Measurements from ENCODE around the gene TRPM5. TPM values are rescaled to one million over a fixed set of nuclear protein-coding genes. Genes with fewer than 3 reads are reported as not detected.

The TRPM5 gene
- polyA plus RNA-seq, 3 donors from 2014 or later, result not detected

- peaks cover 20 to 24% of the 10 kb centered on the region in 2 donors for H3K4me1 Mint-ChIP-seq
- H3K36me3 Mint-ChIP-seq, result peaks cover 4 to 14% (median 5%) of the 10 kb centered on the region in 3 donors
- peaks cover 6 to 15% (median 9%) of the 10 kb centered on the region in 3 donors for H3K27me3 Mint-ChIP-seq (ENCODE audit: low read depth in 3 of 3)
- peak overlapping the region; percentile 91 to 93 (median 92) for H3K4me3 Mint-ChIP-seq
- DNase-seq, result no peak
- no peaks in the 10 kb centered on the region for H3K9me3 Mint-ChIP-seq
- H3K27ac Mint-ChIP-seq, result peak overlapping the region; percentile 88 to 94 (median 92)
These were observed 43.4 kb downstream of the TRPM5 start for GRCh38 chr11:2400762-2401435.

- peak within 1 kb of the TSS; percentile 91 to 93 (median 92) for H3K4me3 Mint-ChIP-seq
- H3K27me3 Mint-ChIP-seq (ENCODE audit: low read depth in 3 of 3), result peaks cover 6 to 15% (median 9%) of the 10 kb centered on the region in 3 donors
- peaks cover 20 to 24% of the 10 kb centered on the region in 2 donors for H3K4me1 Mint-ChIP-seq
- H3K9me3 Mint-ChIP-seq, result no peaks in the 10 kb centered on the region
- peak; percentile 100 for DNase-seq
- peak within 1 kb of the TSS; percentile 88 to 94 (median 92) for H3K27ac Mint-ChIP-seq
- peaks cover 4 to 14% (median 5%) of the 10 kb centered on the region in 3 donors for H3K36me3 Mint-ChIP-seq
These were observed 44.1 kb downstream of the TRPM5 start, which contains the start of gene TSSC4 for GRCh38 chr11:2400069-2400761. TSS of gene TSSC4 (plus strand) at chr11:2400750. CDS start at chr11:2402634, 1,884 bp downstream.

GRCh38 chr11:2399488-2400068 lies 44.7 kb downstream of the TRPM5 start:
- H3K27me3 Mint-ChIP-seq (ENCODE audit: low read depth in 3 of 3), result peaks cover 6 to 15% (median 9%) of the 10 kb centered on the region in 3 donors
- H3K36me3 Mint-ChIP-seq, result peaks cover 4 to 14% (median 5%) of the 10 kb centered on the region in 3 donors
- peak overlapping the region; percentile 86 to 94 (median 91) for H3K27ac Mint-ChIP-seq
- DNase-seq, result no peak
- peaks cover 25 to 28% of the 10 kb centered on the region in 2 donors for H3K4me1 Mint-ChIP-seq
- no peaks in the 10 kb centered on the region for H3K9me3 Mint-ChIP-seq
- peak overlapping the region; percentile 91 to 93 (median 92) for H3K4me3 Mint-ChIP-seq

DNA sequence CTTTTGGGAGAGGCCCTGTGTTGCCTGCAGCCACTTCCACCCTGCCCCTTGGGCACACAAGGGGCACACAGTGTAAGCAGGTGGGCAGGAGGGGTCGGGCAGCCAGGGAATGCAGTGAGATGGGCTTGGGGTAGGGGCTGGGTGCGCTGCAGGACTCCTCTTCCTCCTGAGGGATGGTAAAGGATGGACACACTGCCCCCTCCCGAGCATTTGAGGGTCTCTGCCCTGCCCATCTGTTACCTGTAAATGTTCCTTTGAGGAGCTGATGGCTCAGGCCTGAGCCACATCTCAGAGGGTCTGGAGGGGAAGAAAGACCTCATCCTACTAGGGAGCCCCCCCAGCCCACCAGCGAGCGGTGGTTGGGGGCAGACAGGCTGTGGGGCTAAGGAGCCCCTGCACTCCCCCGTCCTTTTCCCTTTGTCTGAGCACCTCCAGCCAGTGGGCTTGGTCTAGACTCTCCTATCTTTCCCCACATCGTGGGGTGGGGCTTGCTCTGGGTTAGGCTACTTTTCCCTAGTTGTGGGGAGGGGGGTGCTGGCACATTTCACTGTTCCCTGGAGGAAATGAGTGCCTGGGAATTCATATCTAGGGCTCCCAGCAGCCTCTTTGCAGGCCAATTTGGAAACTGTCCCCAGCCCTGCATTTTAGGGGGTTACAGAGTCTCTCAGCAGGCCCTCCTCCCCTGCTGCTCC lies 45.5 kb downstream of the TRPM5 start:
- peaks cover 27 to 29% of the 10 kb centered on the region in 2 donors for H3K4me1 Mint-ChIP-seq
- H3K9me3 Mint-ChIP-seq, result no peaks in the 10 kb centered on the region
- H3K4me3 Mint-ChIP-seq, result peak overlapping the region; percentile 45 to 93 (median 92)
- DNase-seq, result no peak
- peaks cover 4 to 14% (median 5%) of the 10 kb centered on the region in 3 donors for H3K36me3 Mint-ChIP-seq
- peaks cover 6 to 13% (median 8%) of the 10 kb centered on the region in 3 donors for H3K27me3 Mint-ChIP-seq (ENCODE audit: low read depth in 3 of 3)
- H3K27ac Mint-ChIP-seq, result peak overlapping the region; percentile 86 to 94 (median 91)

GRCh38 chr11:2397005-2397404 lies 47.3 kb downstream of the TRPM5 start:
- Mint-ChIP-seq H3K36me3 (peaks cover 4 to 11% (median 5%) of the 10 kb centered on the region in 3 donors), H3K4me1 (peaks cover 20 to 26% of the 10 kb centered on the region in 2 donors), H3K9me3 (no peaks in the 10 kb centered on the region), H3K4me3 (no peak overlapping the region), H3K27me3 (ENCODE audit: low read depth in 3 of 3) (peaks cover 6 to 13% (median 8%) of the 10 kb centered on the region in 3 donors), H3K27ac (peak overlapping the region in 4 of 6 donors; percentile 43 to 87 (median 68))
- no peak for DNase-seq

- H3K27me3 Mint-ChIP-seq (ENCODE audit: low read depth in 3 of 3), result peaks cover 6 to 12% (median 8%) of the 10 kb centered on the region in 3 donors
- H3K36me3 Mint-ChIP-seq, result peaks cover 4 to 11% (median 5%) of the 10 kb centered on the region in 3 donors
- no peak overlapping the region for H3K4me3 Mint-ChIP-seq
- peaks cover 16 to 23% of the 10 kb centered on the region in 2 donors for H3K4me1 Mint-ChIP-seq
- DNase-seq, result no peak
- H3K9me3 Mint-ChIP-seq, result no peaks in the 10 kb centered on the region
- H3K27ac Mint-ChIP-seq, result peak overlapping the region in 1 of 6 donors; percentile 45
These were observed 47.8 kb downstream of the TRPM5 start for GRCh38 chr11:2396471-2396870.

DNA sequence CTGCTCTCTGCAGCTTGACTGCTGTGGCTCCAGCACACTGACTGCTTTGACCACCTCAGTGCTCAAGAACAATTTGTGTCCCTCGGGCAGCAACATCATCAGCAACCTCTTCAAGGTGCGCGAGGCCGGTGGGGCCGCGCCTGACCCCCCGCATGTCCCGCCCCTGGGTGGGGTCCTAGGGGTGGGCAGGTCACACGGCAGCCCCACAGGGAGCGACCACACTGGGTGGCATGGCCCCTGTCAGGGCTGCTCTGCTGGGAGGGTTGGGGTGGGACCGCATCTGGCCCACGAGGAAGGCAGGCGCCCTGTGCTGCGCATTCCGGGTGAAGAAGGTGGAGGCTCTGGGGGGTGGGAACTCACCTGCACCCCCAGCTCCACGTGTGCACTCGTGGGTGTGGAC lies 48.5 kb downstream of the TRPM5 start:
- Mint-ChIP-seq H3K36me3 (peaks cover 4 to 11% (median 5%) of the 10 kb centered on the region in 3 donors), H3K4me1 (peaks cover 12 to 21% of the 10 kb centered on the region in 2 donors), H3K27ac (no peak overlapping the region), H3K9me3 (no peaks in the 10 kb centered on the region), H3K4me3 (no peak overlapping the region), H3K27me3 (ENCODE audit: low read depth in 3 of 3) (peaks cover 6 to 12% (median 8%) of the 10 kb centered on the region in 3 donors)
- DNase-seq, result no peak

GRCh38 chr11:2395211-2395730 lies 49.0 kb downstream of the TRPM5 start:
- no peak overlapping the region for H3K4me3 Mint-ChIP-seq
- H3K36me3 Mint-ChIP-seq, result peaks cover 4 to 11% (median 5%) of the 10 kb centered on the region in 3 donors
- no peak overlapping the region for H3K27ac Mint-ChIP-seq
- peaks cover 2 to 8% (median 4%) of the 10 kb centered on the region in 3 donors for H3K27me3 Mint-ChIP-seq (ENCODE audit: low read depth in 3 of 3)
- H3K4me1 Mint-ChIP-seq, result peaks cover 16 to 21% of the 10 kb centered on the region in 2 donors
- no peak for DNase-seq
- H3K9me3 Mint-ChIP-seq, result no peaks in the 10 kb centered on the region

DNA sequence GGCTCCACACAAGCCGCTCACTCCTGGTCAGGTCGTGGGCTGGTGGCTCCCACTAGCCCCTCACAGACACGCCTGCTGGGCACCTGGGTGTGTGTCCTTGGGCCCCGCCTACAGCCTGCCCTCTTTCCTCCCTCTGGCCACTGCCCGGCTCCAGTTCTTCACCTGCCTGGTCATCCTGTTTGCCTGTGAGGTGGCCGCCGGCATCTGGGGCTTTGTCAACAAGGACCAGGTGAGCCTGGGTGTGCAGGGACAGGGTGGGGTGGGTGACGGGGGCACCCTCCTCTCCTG lies 49.6 kb downstream of the TRPM5 start:
- DNase-seq, result no peak
- H3K9me3 Mint-ChIP-seq, result no peaks in the 10 kb centered on the region
- H3K27ac Mint-ChIP-seq, result no peak overlapping the region
- peaks cover 4 to 11% (median 5%) of the 10 kb centered on the region in 3 donors for H3K36me3 Mint-ChIP-seq
- peaks cover 0 to 3% (median 2%) of the 10 kb centered on the region in 3 donors for H3K27me3 Mint-ChIP-seq (ENCODE audit: low read depth in 3 of 3)
- peaks cover 21 to 24% of the 10 kb centered on the region in 2 donors for H3K4me1 Mint-ChIP-seq
- no peak overlapping the region for H3K4me3 Mint-ChIP-seq

Other genes with a start within 250 kb of the TRPM5 start
- 10 to 100 TPM in 2 of 3 donors, 1 to 10 TPM in 1; 9.7 to 60.0 (median 18.2) TPM for gene ASCL2, start 173.9 kb downstream of the TRPM5 start, polyA plus RNA-seq
- 10 to 100 TPM; 36.3 to 57.5 (median 36.6) TPM for gene C11orf21, start 142.6 kb downstream of the TRPM5 start, polyA plus RNA-seq
- 100 to 1,000 TPM; 132 to 223 (median 200) TPM for gene TSPAN32, start 142.5 kb downstream of the TRPM5 start, polyA plus RNA-seq
- gene CD81, start 67.2 kb downstream of the TRPM5 start, polyA plus RNA-seq, result 10 to 100 TPM; 33.1 to 56.9 (median 49.7) TPM
- gene TSSC4, start 43.8 kb downstream of the TRPM5 start, polyA plus RNA-seq, result 100 to 1,000 TPM in 2 of 3 donors, 10 to 100 TPM in 1; 87.7 to 111 (median 108) TPM
- 1 to 10 TPM in 1 of 3 donors, under 1 TPM in 2; 0.13 to 1.1 (median 0.73) TPM for gene KCNQ1, start 494 bp upstream of the TRPM5 start, polyA plus RNA-seq

Data from immature natural killer cell (primary cell).